Measurements from ENCODE around the gene TOX2. TPM values are rescaled to one million over a fixed set of nuclear protein-coding genes. Genes with fewer than 3 reads are reported as not detected.

The TOX2 gene
- total RNA-seq, 1 donor from 2014 or later, result not detected

DNA sequence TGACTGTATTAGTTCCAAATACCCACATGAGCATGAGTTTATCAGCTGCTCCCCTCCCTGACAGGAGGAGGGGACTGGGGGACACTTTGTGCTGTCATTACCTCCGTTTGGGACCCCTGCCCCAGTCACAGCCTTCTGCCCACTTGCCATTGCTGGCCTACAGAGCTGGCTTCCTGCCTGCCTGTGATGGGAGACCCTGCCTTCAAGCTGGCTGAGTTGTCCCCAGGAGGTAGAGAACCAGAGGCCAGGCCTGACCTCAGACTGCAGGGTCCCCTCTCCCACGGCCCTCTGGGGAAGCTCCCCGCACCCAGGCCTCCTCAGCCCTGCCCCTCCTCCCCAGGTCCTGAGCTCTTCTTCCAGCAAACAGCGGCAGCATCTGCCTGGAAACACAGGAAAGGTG lies 166.8 kb downstream of the TOX2 start:
- Histone ChIP-seq H3K4me1 (ENCODE audit: control insufficient read depth in 3 of 3, insufficient read depth in 3 of 3, low read length in 3 of 3) (peaks cover 9 to 25% (median 22%) of the 10 kb centered on the region in 3 donors), H3K9ac (ENCODE audit: low read depth in 1 of 3, low read length in 3 of 3) (no peak overlapping the region), H3K4me3 (ENCODE audit: low read length in 3 of 3) (no peak overlapping the region), H3K36me3 (ENCODE audit: control insufficient read depth in 3 of 3, insufficient read depth in 3 of 3, low read length in 3 of 3) (no peaks in the 10 kb centered on the region), H3K9me3 (ENCODE audit: control insufficient read depth in 3 of 3, low read length in 3 of 3) (no peaks in the 10 kb centered on the region), H3K27me3 (ENCODE audit: control insufficient read depth in 3 of 3, insufficient read depth in 3 of 3, low read length in 3 of 3) (no peaks in the 10 kb centered on the region), H3K27ac (ENCODE audit: low read depth, low read length) (no peak overlapping the region)

DNA sequence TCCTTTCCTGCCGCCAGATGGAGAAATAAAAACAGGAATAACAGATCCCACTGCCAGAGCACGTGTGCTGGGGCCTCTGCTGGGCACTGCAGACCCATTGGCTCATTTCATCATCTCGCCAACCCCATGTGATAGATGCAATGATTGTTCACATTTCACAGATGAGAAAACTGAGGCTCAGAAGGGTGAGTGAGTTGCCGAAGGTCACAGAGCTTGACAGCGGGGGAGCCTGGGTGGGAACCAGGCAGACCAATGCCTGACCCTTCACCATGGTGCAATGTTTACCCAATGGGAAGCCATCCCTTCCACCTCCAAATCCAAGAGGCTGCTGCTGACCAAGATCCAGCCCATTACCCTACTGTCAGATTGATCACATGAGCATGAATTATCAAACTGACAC lies 167.2 kb downstream of the TOX2 start:
- Histone ChIP-seq H3K27me3 (ENCODE audit: control insufficient read depth in 3 of 3, insufficient read depth in 3 of 3, low read length in 3 of 3) (no peaks in the 10 kb centered on the region), H3K9me3 (ENCODE audit: control insufficient read depth in 3 of 3, low read length in 3 of 3) (no peaks in the 10 kb centered on the region), H3K4me1 (ENCODE audit: control insufficient read depth in 3 of 3, insufficient read depth in 3 of 3, low read length in 3 of 3) (peaks cover 9 to 25% (median 22%) of the 10 kb centered on the region in 3 donors), H3K36me3 (ENCODE audit: control insufficient read depth in 3 of 3, insufficient read depth in 3 of 3, low read length in 3 of 3) (no peaks in the 10 kb centered on the region), H3K27ac (ENCODE audit: low read depth, low read length) (no peak overlapping the region), H3K9ac (ENCODE audit: low read depth in 1 of 3, low read length in 3 of 3) (no peak overlapping the region), H3K4me3 (ENCODE audit: low read length in 3 of 3) (no peak overlapping the region)

DNA sequence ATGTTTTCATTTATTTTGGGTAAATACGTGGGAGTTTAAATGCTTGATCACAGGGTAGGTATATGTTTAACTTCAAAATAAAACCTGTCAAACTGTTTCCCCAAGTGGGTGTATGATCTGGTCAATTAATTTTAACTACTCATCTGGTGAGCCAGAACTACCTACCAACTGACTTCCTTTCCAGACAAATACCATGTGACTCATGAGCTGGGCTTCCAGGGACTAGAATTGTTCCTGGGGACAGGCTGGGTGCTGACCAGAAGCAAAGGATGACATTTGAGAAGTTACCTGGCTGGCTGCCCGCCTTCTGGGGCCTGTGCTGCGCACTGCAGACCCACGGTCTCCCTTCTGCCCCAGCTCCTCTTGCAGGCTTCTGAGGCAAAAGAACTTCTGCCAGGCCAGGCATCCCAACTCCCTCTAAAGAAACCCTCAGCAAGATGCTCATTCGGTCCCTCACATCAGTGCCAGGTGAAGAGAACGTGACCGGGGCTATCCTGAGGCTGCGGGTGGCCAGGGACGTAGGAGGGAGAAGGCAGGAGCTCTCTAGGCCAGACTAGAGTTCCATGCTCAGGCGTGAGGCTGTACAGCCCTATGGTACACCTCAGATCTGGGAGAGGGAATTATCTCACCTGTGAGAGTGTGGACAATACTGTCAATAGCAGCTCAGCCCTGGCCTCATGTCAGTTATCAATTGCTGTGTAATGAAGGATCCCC lies 168.7 kb downstream of the TOX2 start:
- peak overlapping the region; percentile 78 for H3K27ac ChIP-seq (ENCODE audit: low read depth, low read length)
- no peaks in the 10 kb centered on the region for H3K27me3 ChIP-seq (ENCODE audit: control insufficient read depth in 3 of 3, insufficient read depth in 3 of 3, low read length in 3 of 3)
- no peaks in the 10 kb centered on the region for H3K9me3 ChIP-seq (ENCODE audit: control insufficient read depth in 3 of 3, low read length in 3 of 3)
- peak overlapping the region in 1 of 3 donors; percentile 29 for H3K4me3 ChIP-seq (ENCODE audit: low read length in 3 of 3)
- H3K36me3 ChIP-seq (ENCODE audit: control insufficient read depth in 3 of 3, insufficient read depth in 3 of 3, low read length in 3 of 3), result no peaks in the 10 kb centered on the region
- H3K9ac ChIP-seq (ENCODE audit: low read depth in 1 of 3, low read length in 3 of 3), result peak overlapping the region in 1 of 3 donors; percentile 70
- H3K4me1 ChIP-seq (ENCODE audit: control insufficient read depth in 3 of 3, insufficient read depth in 3 of 3, low read length in 3 of 3), result peaks cover 9 to 25% (median 22%) of the 10 kb centered on the region in 3 donors

DNA sequence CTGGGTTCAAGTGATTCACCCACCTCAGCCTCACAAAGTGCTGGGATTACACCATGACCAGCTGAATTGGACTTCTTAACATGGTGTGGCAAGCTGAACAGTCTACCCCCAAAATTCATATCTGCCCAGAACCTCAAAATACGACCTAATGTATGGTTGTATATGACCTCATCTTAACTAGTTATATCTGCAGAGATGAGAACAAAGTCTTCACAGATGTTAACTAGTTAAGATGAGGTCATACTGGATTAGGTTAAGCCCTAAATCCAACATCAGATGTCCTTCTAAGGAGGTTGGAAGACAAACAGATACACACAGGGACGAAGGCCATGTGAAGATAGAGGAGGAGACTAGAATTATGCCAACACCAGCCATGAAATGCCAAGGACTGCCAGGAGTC lies 169.8 kb downstream of the TOX2 start:
- Histone ChIP-seq H3K4me3 (ENCODE audit: low read length in 3 of 3) (no peak overlapping the region), H3K9ac (ENCODE audit: low read depth in 1 of 3, low read length in 3 of 3) (no peak overlapping the region), H3K9me3 (ENCODE audit: control insufficient read depth in 3 of 3, low read length in 3 of 3) (no peaks in the 10 kb centered on the region), H3K27me3 (ENCODE audit: control insufficient read depth in 3 of 3, insufficient read depth in 3 of 3, low read length in 3 of 3) (no peaks in the 10 kb centered on the region), H3K4me1 (ENCODE audit: control insufficient read depth in 3 of 3, insufficient read depth in 3 of 3, low read length in 3 of 3) (peaks cover 9 to 25% (median 22%) of the 10 kb centered on the region in 3 donors), H3K27ac (ENCODE audit: low read depth, low read length) (no peak overlapping the region), H3K36me3 (ENCODE audit: control insufficient read depth in 3 of 3, insufficient read depth in 3 of 3, low read length in 3 of 3) (no peaks in the 10 kb centered on the region)

DNA sequence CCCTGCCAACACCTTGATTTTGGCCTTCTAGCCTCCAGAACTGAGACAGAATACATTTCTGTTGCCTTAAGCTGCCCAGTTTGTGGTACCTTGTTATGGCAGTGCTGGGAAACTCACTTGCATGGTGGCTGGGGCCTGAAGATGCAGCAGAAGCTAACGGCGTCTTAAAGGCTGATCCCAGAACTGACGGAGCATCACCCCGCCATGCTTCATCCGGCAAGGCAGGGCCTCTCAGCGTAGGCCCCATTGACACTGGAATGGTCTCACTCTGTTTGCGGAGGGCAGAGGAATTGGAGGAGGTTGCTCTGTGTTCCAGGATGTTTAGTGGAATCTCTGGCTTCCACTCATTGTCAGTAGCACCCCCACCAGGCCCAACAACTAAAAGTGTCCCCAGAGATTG lies 170.2 kb downstream of the TOX2 start:
- Histone ChIP-seq H3K9me3 (ENCODE audit: control insufficient read depth in 3 of 3, low read length in 3 of 3) (no peaks in the 10 kb centered on the region), H3K9ac (ENCODE audit: low read depth in 1 of 3, low read length in 3 of 3) (no peak overlapping the region), H3K4me3 (ENCODE audit: low read length in 3 of 3) (no peak overlapping the region), H3K4me1 (ENCODE audit: control insufficient read depth in 3 of 3, insufficient read depth in 3 of 3, low read length in 3 of 3) (peaks cover 9 to 27% (median 22%) of the 10 kb centered on the region in 3 donors), H3K27me3 (ENCODE audit: control insufficient read depth in 3 of 3, insufficient read depth in 3 of 3, low read length in 3 of 3) (no peaks in the 10 kb centered on the region), H3K36me3 (ENCODE audit: control insufficient read depth in 3 of 3, insufficient read depth in 3 of 3, low read length in 3 of 3) (no peaks in the 10 kb centered on the region), H3K27ac (ENCODE audit: low read depth, low read length) (no peak overlapping the region)

DNA sequence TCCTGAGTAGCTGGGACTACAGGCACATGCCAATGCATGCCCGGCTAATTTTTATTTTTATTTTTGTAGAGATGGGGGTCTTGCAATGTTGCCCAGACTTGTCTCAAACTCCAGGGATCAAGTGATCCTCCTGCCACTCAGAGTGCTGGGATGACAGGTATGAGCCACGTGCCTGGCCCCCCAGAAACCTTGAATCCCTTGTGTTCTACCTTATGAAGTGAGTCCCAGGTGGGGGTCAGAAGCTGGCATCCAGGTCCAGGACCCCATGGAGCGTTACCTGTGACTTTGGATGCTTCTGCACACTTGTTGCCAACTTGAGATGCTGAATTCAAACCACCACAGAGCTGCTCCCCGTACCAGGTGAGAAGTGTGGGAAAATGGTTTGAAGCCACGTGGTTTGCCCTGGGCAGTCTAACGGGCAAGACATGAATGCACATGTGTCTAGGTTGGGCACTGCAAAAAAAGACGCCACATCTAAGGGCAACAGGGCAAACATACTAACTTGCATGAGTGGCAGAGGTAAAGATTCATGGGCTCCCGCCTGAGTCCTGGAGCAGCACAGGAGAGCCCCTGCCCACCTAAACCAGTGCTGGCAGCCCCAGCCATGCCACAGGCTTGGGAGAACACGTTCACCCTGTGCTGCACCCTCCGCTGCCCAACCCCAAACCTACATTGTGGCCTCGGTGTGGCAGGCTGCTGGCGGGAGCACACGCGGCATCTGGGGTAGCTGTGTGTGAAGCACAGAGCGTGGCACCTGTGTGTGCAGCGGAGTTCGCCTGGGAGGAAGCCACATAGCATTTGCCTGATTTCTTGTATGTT lies 171.2 kb downstream of the TOX2 start:
- no peaks in the 10 kb centered on the region for H3K36me3 ChIP-seq (ENCODE audit: control insufficient read depth in 3 of 3, insufficient read depth in 3 of 3, low read length in 3 of 3)
- H3K27ac ChIP-seq (ENCODE audit: low read depth, low read length), result no peak overlapping the region
- H3K9me3 ChIP-seq (ENCODE audit: control insufficient read depth in 3 of 3, low read length in 3 of 3), result no peaks in the 10 kb centered on the region
- H3K4me1 ChIP-seq (ENCODE audit: control insufficient read depth in 3 of 3, insufficient read depth in 3 of 3, low read length in 3 of 3), result peaks cover 9 to 30% (median 20%) of the 10 kb centered on the region in 3 donors
- no peak overlapping the region for H3K4me3 ChIP-seq (ENCODE audit: low read length in 3 of 3)
- H3K27me3 ChIP-seq (ENCODE audit: control insufficient read depth in 3 of 3, insufficient read depth in 3 of 3, low read length in 3 of 3), result no peaks in the 10 kb centered on the region
- H3K9ac ChIP-seq (ENCODE audit: low read depth in 1 of 3, low read length in 3 of 3), result no peak overlapping the region

DNA sequence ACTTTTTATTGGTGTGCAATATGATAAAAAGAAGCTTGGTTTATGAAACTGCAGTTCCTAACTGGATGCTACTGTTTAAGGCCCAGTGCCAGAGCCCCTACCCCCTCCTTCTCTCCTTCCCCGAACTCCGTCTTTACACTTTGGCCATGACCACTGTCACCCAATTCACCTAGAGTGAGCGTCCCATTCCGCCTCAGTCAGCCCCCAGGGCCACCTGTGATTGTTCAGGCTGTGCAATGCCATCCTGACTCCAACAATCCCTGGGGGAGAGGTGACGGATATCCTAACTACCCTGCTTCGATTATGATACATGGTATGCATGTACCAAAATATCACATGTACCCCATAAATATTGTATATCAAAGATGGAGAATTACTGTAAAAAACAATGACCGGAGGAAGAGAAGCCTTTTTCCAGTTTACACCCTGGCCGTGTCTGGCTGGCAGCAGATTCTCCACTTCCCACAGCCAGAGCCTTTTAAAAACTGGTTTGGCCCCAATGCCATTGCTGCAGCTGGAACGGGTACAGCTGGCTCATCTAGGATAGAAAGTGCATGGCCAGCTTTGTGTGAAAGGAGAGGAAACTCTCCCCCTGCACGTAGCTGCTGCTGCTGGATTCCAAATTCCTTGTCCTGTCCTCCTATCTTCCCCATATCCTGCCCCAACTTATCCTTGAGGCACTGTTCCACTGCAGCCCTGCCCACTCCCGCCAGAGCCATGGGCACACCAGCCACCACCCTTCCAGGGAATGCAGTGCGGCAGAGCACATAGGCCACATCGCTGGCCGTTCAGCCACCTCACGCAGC lies 172.6 kb downstream of the TOX2 start:
- H3K4me3 ChIP-seq (ENCODE audit: low read length in 3 of 3), result no peak overlapping the region
- no peaks in the 10 kb centered on the region for H3K9me3 ChIP-seq (ENCODE audit: control insufficient read depth in 3 of 3, low read length in 3 of 3)
- H3K9ac ChIP-seq (ENCODE audit: low read depth in 1 of 3, low read length in 3 of 3), result no peak overlapping the region
- H3K27ac ChIP-seq (ENCODE audit: low read depth, low read length), result no peak overlapping the region
- no peaks in the 10 kb centered on the region for H3K36me3 ChIP-seq (ENCODE audit: control insufficient read depth in 3 of 3, insufficient read depth in 3 of 3, low read length in 3 of 3)
- H3K27me3 ChIP-seq (ENCODE audit: control insufficient read depth in 3 of 3, insufficient read depth in 3 of 3, low read length in 3 of 3), result no peaks in the 10 kb centered on the region
- peaks cover 9 to 26% (median 14%) of the 10 kb centered on the region in 3 donors for H3K4me1 ChIP-seq (ENCODE audit: control insufficient read depth in 3 of 3, insufficient read depth in 3 of 3, low read length in 3 of 3)

DNA sequence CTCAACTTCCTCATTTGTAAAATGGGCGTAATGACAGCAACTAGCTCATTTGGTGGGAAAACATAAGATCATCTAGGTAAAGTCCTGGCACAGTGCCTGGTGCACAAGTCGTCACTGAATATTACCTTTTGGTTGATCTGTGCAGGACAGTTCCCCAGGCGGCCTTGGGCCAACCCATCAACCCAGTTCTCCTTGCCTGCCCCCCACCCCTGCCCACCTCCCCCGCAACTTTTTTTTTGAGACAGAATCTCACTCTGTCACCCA lies 173.1 kb downstream of the TOX2 start:
- Histone ChIP-seq H3K27me3 (ENCODE audit: control insufficient read depth in 3 of 3, insufficient read depth in 3 of 3, low read length in 3 of 3) (no peaks in the 10 kb centered on the region), H3K36me3 (ENCODE audit: control insufficient read depth in 3 of 3, insufficient read depth in 3 of 3, low read length in 3 of 3) (no peaks in the 10 kb centered on the region), H3K9ac (ENCODE audit: low read depth in 1 of 3, low read length in 3 of 3) (no peak overlapping the region), H3K4me3 (ENCODE audit: low read length in 3 of 3) (no peak overlapping the region), H3K9me3 (ENCODE audit: control insufficient read depth in 3 of 3, low read length in 3 of 3) (no peaks in the 10 kb centered on the region), H3K27ac (ENCODE audit: low read depth, low read length) (no peak overlapping the region), H3K4me1 (ENCODE audit: control insufficient read depth in 3 of 3, insufficient read depth in 3 of 3, low read length in 3 of 3) (peaks cover 9 to 24% (median 15%) of the 10 kb centered on the region in 3 donors)

DNA sequence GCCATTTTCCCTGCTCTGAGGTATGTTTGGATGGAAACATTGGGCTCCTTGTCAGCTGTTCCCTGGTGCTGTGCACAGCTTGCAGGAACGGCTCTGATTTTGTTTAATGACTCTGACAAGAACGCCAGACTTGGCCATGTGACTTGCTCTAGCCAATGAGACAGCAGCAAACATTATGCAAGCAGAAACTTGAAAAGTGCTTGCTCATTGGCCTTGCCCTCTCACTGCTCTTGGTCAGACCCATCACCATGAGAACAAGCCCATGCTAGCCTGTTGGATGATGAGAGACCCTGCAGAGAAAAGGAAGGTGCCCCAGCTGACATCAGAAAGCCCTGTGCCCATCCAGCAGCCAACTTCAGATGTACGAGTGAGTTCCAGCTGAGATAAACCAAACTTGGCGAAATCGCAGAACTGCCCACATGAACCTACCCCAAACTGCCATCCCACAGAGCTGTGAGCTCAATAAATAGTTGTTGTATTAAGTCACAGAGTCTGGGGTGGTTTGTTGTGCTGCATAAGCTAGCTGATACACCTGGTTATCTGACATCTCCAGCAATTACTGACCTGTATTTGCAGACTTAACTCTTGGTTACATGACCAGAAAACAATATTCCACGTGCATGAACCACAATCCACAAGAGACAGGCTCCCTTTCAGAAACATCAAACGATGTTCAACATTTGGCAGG lies 175.5 kb downstream of the TOX2 start:
- H3K4me1 ChIP-seq (ENCODE audit: control insufficient read depth in 3 of 3, insufficient read depth in 3 of 3, low read length in 3 of 3), result peaks cover 2 to 16% (median 8%) of the 10 kb centered on the region in 3 donors
- H3K36me3 ChIP-seq (ENCODE audit: control insufficient read depth in 3 of 3, insufficient read depth in 3 of 3, low read length in 3 of 3), result no peaks in the 10 kb centered on the region
- peak overlapping the region in 1 of 3 donors; percentile 2 for H3K4me3 ChIP-seq (ENCODE audit: low read length in 3 of 3)
- H3K27ac ChIP-seq (ENCODE audit: low read depth, low read length), result no peak overlapping the region
- H3K9me3 ChIP-seq (ENCODE audit: control insufficient read depth in 3 of 3, low read length in 3 of 3), result no peaks in the 10 kb centered on the region
- H3K27me3 ChIP-seq (ENCODE audit: control insufficient read depth in 3 of 3, insufficient read depth in 3 of 3, low read length in 3 of 3), result no peaks in the 10 kb centered on the region
- no peak overlapping the region for H3K9ac ChIP-seq (ENCODE audit: low read depth in 1 of 3, low read length in 3 of 3)

All from skeletal muscle tissue (tissue), 4 donors.